Measurements from ENCODE around the gene POU2AF1.
A peak's percentile ranks its signal among the peaks of the same experiment; 100 is the strongest.

Gene POU2AF1

GRCh38 chr11:111378861-111379601 is at the start of gene POU2AF1:
Gene POU2AF1, minus strand, starts transcription at chr11:111379275. Its CDS starts 98 bp downstream, at chr11:111379177.
- DNase-seq: no peak

GRCh38 chr11:111428113-111428876 is 49.2 kb upstream of the POU2AF1 start:
- DNase-seq: no peak

GRCh38 chr11:111427471-111427912 is 48.4 kb upstream of the POU2AF1 start:
- no peak for DNase-seq

GRCh38 chr11:111426617-111427016 is 47.5 kb upstream of the POU2AF1 start:
- no peak for DNase-seq

GRCh38 chr11:111423250-111423615 is 44.2 kb upstream of the POU2AF1 start:
- DNase-seq: no peak

GRCh38 chr11:111422494-111423249 is 43.6 kb upstream of the POU2AF1 start:
- peak; percentile 38 for DNase-seq

- DNase-seq: no peak
Observed at GRCh38 chr11:111421251-111421650, 42.2 kb upstream of the POU2AF1 start.

GRCh38 chr11:111419641-111420327 is 40.7 kb upstream of the POU2AF1 start:
- peak; percentile 46 for DNase-seq

GRCh38 chr11:111419181-111419580 is 40.1 kb upstream of the POU2AF1 start:
- DNase-seq: no peak

GRCh38 chr11:111418436-111418787 is 39.3 kb upstream of the POU2AF1 start:
- no peak for DNase-seq

GRCh38 chr11:111417766-111418435 is 38.8 kb upstream of the POU2AF1 start:
- DNase-seq: peak; percentile 10

GRCh38 chr11:111417011-111417765 is 38.1 kb upstream of the POU2AF1 start:
- DNase-seq: no peak

- DNase-seq: no peak
Observed at GRCh38 chr11:111416231-111416960, 37.3 kb upstream of the POU2AF1 start.

- DNase-seq: no peak
Observed at GRCh38 chr11:111414936-111415335, 35.9 kb upstream of the POU2AF1 start.

GRCh38 chr11:111414267-111414931 is 35.3 kb upstream of the POU2AF1 start:
- DNase-seq: no peak

GRCh38 chr11:111413849-111414248 is 34.8 kb upstream of the POU2AF1 start:
- no peak for DNase-seq

- DNase-seq: no peak
Observed at GRCh38 chr11:111412293-111412692, 33.2 kb upstream of the POU2AF1 start.

- DNase-seq: no peak
Observed at GRCh38 chr11:111411456-111411855, 32.4 kb upstream of the POU2AF1 start.

- DNase-seq: no peak
Observed at GRCh38 chr11:111410951-111411350, 31.9 kb upstream of the POU2AF1 start.

- no peak for DNase-seq
Observed at GRCh38 chr11:111409915-111410314, 30.8 kb upstream of the POU2AF1 start.
